SIG-M5 treated with dmso at 0.1 percent for 504 hours (cell line): Measurements from ENCODE around the gene NCAPD3.

Experiments
- DNase-seq: peaks from one replicate; lab custom pipeline; 2025; ENCODE audit not compliant: unreplicated experiment; lab: John Stamatoyannopoulos, UW

The NCAPD3 gene

GRCh38 chr11:134159652-134160051 is 64.1 kb downstream of the NCAPD3 start:
- no peak for DNase-seq

GRCh38 chr11:134158023-134158422 is 65.7 kb downstream of the NCAPD3 start:
- DNase-seq = no peak

DNA sequence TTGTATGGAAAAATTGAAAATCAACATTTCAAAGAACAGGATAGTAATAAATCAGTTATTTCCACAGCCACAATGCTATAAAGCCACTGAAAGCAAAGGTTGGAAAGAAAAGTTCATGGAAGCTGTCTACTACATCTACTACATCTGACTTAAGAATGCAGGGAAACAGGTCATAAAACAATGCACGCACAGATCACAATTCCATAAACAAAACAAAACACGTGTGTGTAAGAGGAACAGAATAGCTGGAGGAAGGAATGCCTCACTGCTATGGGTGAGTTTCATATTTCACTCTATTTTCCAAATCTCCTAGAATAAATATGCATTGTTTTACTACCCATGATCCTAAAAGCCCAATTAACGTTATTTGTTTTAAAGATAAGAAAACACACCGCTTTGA is 66.3 kb downstream of the NCAPD3 start:
- DNase-seq = no peak

DNA sequence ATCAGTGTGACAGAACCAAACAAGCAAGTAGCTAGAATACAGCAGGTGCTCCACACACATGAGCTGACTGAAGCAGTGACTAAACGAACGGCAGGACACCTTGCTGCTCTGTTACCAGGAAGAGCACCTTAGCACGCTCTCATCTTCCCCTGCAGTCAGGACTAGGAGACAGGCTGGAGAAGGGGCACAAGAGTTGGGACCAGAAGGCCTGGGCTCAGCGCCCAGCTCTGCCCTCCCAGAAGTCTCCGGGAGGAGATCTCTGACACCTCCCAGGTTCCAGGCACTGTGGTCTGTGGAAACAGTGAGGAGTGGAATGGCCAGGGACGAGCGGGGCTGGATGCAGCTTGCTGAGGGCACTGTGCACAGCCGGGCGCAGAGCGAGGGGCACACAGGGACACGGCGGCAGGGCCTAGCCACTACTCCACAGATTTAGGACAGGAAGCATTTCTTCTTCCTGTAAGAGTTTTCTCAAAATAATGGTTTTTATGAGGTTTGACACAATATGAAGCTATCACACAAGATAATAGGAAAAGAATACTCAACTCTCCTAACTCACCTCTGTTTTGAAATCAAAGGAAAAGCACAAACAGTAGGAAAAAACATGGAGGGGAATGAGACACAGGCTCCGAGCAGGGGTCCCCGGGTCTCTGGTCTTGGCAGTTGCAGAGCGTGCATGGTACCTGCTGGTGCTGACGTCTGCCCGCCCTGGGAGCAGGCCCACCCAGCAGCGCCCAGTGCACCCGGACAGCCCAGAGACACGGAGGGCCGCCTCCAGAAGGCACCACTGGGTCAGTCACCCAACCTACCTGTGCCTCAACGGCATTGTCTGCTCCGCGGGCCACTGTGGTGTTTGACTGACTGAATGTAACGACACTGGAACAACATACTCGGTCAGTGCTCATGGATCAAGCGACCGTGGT is 67.6 kb downstream of the NCAPD3 start:
- DNase-seq = no peak

DNA sequence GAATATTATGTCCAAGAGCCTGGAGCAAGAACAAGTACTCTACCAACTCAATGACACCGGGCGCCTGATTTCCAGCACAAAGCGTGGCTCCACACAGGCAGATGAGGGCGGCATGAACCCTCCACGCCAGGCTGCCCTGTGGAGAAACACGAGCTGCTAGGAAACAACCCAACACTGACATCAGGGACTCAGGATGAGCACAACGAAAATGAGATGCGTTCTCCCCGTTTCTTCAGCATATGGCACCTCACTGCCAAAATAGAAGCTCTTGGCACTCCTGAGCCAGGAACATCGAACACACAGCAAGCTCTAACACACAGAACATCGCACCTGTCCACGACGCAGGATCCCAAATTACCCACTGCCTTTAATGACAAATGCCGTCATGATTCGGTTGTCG is 68.3 kb downstream of the NCAPD3 start:
- no peak for DNase-seq

DNA sequence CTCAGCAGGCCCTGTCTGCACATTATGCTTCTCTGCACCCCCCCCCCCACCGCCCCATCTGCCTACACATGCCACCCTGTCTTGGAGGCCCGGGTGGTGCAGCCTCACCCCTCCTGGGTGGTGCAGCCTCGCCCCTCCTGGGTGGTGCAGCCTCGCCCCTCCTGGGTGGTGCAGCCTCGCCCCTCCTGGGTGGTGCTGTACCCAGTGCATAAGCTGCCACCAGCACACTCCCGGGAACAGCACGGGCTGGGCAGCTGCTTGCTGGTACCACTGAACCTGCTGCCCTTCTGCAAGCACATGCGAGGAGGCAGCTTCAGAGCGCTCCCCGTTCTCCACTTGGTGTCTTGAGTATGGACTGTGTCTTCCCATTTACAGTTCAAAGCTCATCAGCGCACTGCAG is 69.3 kb downstream of the NCAPD3 start:
- DNase-seq = no peak

- no peak for DNase-seq
These were observed 70.4 kb downstream of the NCAPD3 start for GRCh38 chr11:134153147-134153905.

DNA sequence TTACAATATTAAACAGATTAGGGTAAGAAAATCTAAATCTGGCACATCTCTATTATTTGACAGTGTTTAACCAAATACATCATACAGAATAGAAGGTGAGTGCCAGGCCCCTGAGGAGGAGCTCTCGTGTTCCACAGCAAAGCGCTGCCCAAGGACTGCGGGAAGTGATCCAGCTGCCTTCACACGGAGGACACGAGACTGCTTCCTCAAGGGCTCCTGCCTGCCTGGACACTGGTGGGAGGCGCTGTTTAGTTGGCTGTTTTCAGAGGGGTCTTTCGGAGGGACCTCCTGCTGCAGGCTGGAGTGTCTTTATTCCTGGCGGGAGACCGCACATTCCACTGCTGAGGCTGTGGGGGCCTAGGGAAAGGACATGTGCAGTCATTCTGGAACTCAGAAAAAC is 71.1 kb downstream of the NCAPD3 start:
- no peak for DNase-seq

- no peak for DNase-seq
These were observed 72.6 kb downstream of the NCAPD3 start for GRCh38 chr11:134151083-134151747.

- DNase-seq = no peak
These were observed 73.4 kb downstream of the NCAPD3 start for GRCh38 chr11:134150195-134150903.

GRCh38 chr11:134149371-134149770 is 74.4 kb downstream of the NCAPD3 start:
- DNase-seq = no peak

DNA sequence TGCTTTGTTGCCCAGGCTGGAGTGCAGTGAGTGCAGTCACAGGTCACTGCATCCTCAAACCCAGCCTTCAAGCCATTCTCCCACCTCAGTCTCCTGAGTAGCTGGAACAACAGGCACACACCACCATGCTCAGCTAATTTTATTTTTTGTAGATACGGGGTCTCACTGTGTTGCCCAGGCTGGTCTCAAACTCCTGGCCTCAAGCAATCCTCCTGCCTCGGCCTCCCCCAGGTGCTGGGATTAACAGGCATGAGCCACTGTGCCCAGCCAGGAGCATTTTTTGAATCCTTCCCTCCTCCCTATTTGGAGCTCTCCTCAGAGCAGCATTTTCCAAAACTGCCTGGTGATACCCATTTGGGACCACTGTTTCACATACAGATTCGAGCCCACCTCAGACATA is 77.2 kb downstream of the NCAPD3 start:
- no peak for DNase-seq

DNA sequence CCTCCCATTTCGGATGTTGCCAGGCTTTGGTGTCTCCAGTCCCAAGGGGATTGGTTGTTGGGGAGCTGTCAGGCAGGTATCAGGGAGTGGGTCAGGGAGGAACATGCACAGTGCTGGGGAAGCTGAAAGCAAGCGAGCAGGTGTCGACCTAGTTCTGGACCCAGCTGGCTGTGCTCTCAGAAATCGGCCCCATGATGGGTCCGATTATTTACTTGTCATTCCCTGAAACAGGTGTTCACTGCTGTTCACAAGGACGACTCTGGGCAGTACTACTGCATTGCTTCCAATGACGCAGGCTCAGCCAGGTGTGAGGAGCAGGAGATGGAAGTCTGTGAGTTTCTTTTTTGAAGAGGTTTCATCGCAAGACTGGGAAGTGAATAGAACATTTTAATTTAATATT is 78.1 kb downstream of the NCAPD3 start:
- DNase-seq = no peak

GRCh38 chr11:134144744-134145143 is 79.0 kb downstream of the NCAPD3 start:
- no peak for DNase-seq

DNA sequence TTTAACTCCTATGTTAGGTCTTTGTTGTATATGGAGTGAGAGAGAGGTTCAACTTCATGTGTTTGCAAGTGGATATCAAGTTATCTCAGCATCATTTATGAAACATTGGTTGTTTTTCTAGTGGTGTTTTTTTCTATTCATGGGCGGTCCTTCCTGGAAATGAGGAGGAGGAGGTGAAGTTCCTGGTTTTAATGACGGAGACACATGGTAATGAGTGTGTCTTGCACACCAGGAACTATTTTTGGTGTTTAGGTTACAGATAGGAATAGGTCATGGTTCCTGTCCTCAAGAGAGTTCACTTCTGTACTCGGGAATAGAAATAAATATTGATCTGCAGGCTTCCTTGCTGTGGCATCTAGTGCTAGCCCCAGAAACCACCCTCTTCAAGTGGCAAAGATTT is 80.0 kb downstream of the NCAPD3 start:
- DNase-seq = no peak

DNA sequence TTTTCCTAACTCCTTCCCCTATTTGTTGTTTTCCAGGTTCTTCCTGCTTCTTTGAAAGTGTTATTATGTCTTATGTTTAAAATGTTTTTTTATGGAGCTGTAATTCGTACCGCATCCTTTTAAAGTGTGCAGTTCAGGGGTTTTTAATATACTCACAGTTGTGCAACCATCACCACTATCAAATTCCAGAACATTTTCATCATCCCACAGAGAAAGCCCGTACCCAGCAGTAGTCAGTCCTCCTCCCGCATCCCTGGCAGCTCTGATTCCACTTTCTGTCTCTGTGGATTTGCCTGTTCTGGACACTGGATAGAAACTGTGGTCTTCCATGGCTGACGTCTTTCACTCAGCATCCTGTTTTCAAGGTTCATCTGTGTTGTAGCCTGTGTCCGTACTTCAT is 81.2 kb downstream of the NCAPD3 start:
- DNase-seq = no peak

GRCh38 chr11:134140961-134141490 is 82.7 kb downstream of the NCAPD3 start:
- no peak for DNase-seq

- peak; percentile 30 for DNase-seq
These were observed 83.9 kb downstream of the NCAPD3 start for GRCh38 chr11:134139873-134140331.

GRCh38 chr11:134139303-134139872 is 84.4 kb downstream of the NCAPD3 start:
- no peak for DNase-seq

- DNase-seq = no peak
These were observed 85.4 kb downstream of the NCAPD3 start for GRCh38 chr11:134138376-134138775.
